Measurements from ENCODE around the gene PLXNA2. TPM values are rescaled to one million over a fixed set of nuclear protein-coding genes. Genes with fewer than 3 reads are reported as not detected.

The PLXNA2 gene
- total RNA-seq, 1 donor from 2014 or later: 17.7 TPM

- Mint-ChIP-seq H3K36me3 (ENCODE audit: low read depth, unreplicated experiment) (peaks cover 3% of the 10 kb centered on the region), H3K27ac (ENCODE audit: unreplicated experiment) (no peak overlapping the region), H3K27me3 (ENCODE audit: low read depth, unreplicated experiment) (peaks cover 21% of the 10 kb centered on the region), H3K4me1 (ENCODE audit: low read depth, unreplicated experiment) (peaks cover 29% of the 10 kb centered on the region), H3K9me3 (ENCODE audit: unreplicated experiment) (no peaks in the 10 kb centered on the region), H3K4me3 (ENCODE audit: unreplicated experiment) (no peak overlapping the region)
- Histone ChIP-seq H3K36me3 (ENCODE audit: insufficient read depth, low read length) (no peaks in the 10 kb centered on the region), H3K4me1 (ENCODE audit: insufficient read depth, low read length) (peaks cover 40% of the 10 kb centered on the region), H3K27me3 (ENCODE audit: insufficient read depth, low read length) (no peaks in the 10 kb centered on the region), H3K9ac (ENCODE audit: low read length) (no peak overlapping the region), H2AFZ (ENCODE audit: low read depth, low read length) (no peak overlapping the region), H3K4me2 (ENCODE audit: low read length) (no peak overlapping the region), H3K9me3 (ENCODE audit: insufficient read depth, low read depth, low read length) (no peaks in the 10 kb centered on the region), H3K27ac (ENCODE audit: low read depth, low read length) (no peak overlapping the region), H3K79me2 (ENCODE audit: insufficient read depth, low read length) (no peaks in the 10 kb centered on the region), H4K20me1 (ENCODE audit: insufficient read depth, low read length) (no peaks in the 10 kb centered on the region), H3K4me3 (ENCODE audit: insufficient read depth, low read depth, low read length) (no peak overlapping the region)
- TF ChIP-seq EZH2 (IDR thresholded peaks at IDR 0.05; ENCODE audit: insufficient read depth, low read length) (no peak), CTCF (IDR thresholded peaks at IDR 0.05; ENCODE audit: insufficient read depth, low read depth, low read length) (no peak)
- FAIRE-seq: no peak
- no peak for DNase-seq (ENCODE audit: low read depth)
These were observed 86.4 kb downstream of the PLXNA2 start for GRCh38 chr1:208157769-208158168.

- Histone ChIP-seq H4K20me1 (ENCODE audit: insufficient read depth, low read length) (no peaks in the 10 kb centered on the region), H3K27ac (ENCODE audit: low read depth, low read length) (no peak overlapping the region), H3K4me1 (ENCODE audit: insufficient read depth, low read length) (peaks cover 34% of the 10 kb centered on the region), H3K36me3 (ENCODE audit: insufficient read depth, low read length) (no peaks in the 10 kb centered on the region), H3K9ac (ENCODE audit: low read length) (no peak overlapping the region), H3K27me3 (ENCODE audit: insufficient read depth, low read length) (peaks cover under 1% of the 10 kb centered on the region), H3K4me3 (ENCODE audit: insufficient read depth, low read depth, low read length) (no peak overlapping the region), H3K79me2 (ENCODE audit: insufficient read depth, low read length) (no peaks in the 10 kb centered on the region), H2AFZ (ENCODE audit: low read depth, low read length) (no peak overlapping the region), H3K9me3 (ENCODE audit: insufficient read depth, low read depth, low read length) (no peaks in the 10 kb centered on the region), H3K4me2 (ENCODE audit: low read length) (no peak overlapping the region)
- no peak for DNase-seq (ENCODE audit: low read depth)
- peaks cover 21% of the 10 kb centered on the region for H3K27me3 Mint-ChIP-seq (ENCODE audit: low read depth, unreplicated experiment)
- H3K9me3 Mint-ChIP-seq (ENCODE audit: unreplicated experiment): no peaks in the 10 kb centered on the region
- no peak overlapping the region for H3K27ac Mint-ChIP-seq (ENCODE audit: unreplicated experiment)
- no peak overlapping the region for H3K4me3 Mint-ChIP-seq (ENCODE audit: unreplicated experiment)
- TF ChIP-seq CTCF (IDR thresholded peaks at IDR 0.05; ENCODE audit: insufficient read depth, low read depth, low read length) (no peak), EZH2 (IDR thresholded peaks at IDR 0.05; ENCODE audit: insufficient read depth, low read length) (no peak)
- FAIRE-seq: no peak
- peaks cover 3% of the 10 kb centered on the region for H3K36me3 Mint-ChIP-seq (ENCODE audit: low read depth, unreplicated experiment)
- peaks cover 28% of the 10 kb centered on the region for H3K4me1 Mint-ChIP-seq (ENCODE audit: low read depth, unreplicated experiment)
These were observed 87.4 kb downstream of the PLXNA2 start for GRCh38 chr1:208156741-208157140.

GRCh38 chr1:208156310-208156709 lies 87.9 kb downstream of the PLXNA2 start:
- Histone ChIP-seq H3K4me2 (ENCODE audit: low read length) (no peak overlapping the region), H3K27ac (ENCODE audit: low read depth, low read length) (no peak overlapping the region), H3K9ac (ENCODE audit: low read length) (no peak overlapping the region), H4K20me1 (ENCODE audit: insufficient read depth, low read length) (no peaks in the 10 kb centered on the region), H3K9me3 (ENCODE audit: insufficient read depth, low read depth, low read length) (no peaks in the 10 kb centered on the region), H3K79me2 (ENCODE audit: insufficient read depth, low read length) (no peaks in the 10 kb centered on the region), H3K27me3 (ENCODE audit: insufficient read depth, low read length) (peaks cover 2% of the 10 kb centered on the region), H2AFZ (ENCODE audit: low read depth, low read length) (no peak overlapping the region), H3K36me3 (ENCODE audit: insufficient read depth, low read length) (no peaks in the 10 kb centered on the region), H3K4me3 (ENCODE audit: insufficient read depth, low read depth, low read length) (no peak overlapping the region), H3K4me1 (ENCODE audit: insufficient read depth, low read length) (peaks cover 30% of the 10 kb centered on the region)
- Mint-ChIP-seq H3K4me3 (ENCODE audit: unreplicated experiment) (no peak overlapping the region), H3K27ac (ENCODE audit: unreplicated experiment) (no peak overlapping the region), H3K27me3 (ENCODE audit: low read depth, unreplicated experiment) (peaks cover 20% of the 10 kb centered on the region), H3K9me3 (ENCODE audit: unreplicated experiment) (no peaks in the 10 kb centered on the region), H3K4me1 (ENCODE audit: low read depth, unreplicated experiment) (peaks cover 25% of the 10 kb centered on the region), H3K36me3 (ENCODE audit: low read depth, unreplicated experiment) (peaks cover 3% of the 10 kb centered on the region)
- TF ChIP-seq EZH2 (IDR thresholded peaks at IDR 0.05; ENCODE audit: insufficient read depth, low read length): no peak
- TF ChIP-seq CTCF (IDR thresholded peaks at IDR 0.05; ENCODE audit: insufficient read depth, low read depth, low read length): no peak
- FAIRE-seq (no peak), DNase-seq (ENCODE audit: low read depth) (no peak)

Data from astrocyte (in vitro differentiated cells and primary cell).